ENCODE measurements around the gene MYO1F.

The MYO1F gene

GRCh38 chr19:8610041-8610935, 33.0 kb upstream of the MYO1F start, which contains the start of gene ADAMTS10:
TSS of gene ADAMTS10 (minus strand) at chr19:8610715. CDS start at chr19:8605710, 5,005 bp downstream.
- Histone ChIP-seq H3K4me2 (no peak within 1 kb of the TSS), H3K27me3 (ENCODE audit: insufficient read depth, low read depth) (peaks cover 8% of the 10 kb centered on the region; the same call in 1 of the 2 replicates), H4K20me1 (ENCODE audit: insufficient read depth) (no peaks in the 10 kb centered on the region), H3K36me3 (ENCODE audit: insufficient read depth) (no peaks in the 10 kb centered on the region), H3K4me3 (IDR thresholded peaks at IDR 0.05; ENCODE audit: insufficient read depth, low read depth, low read length) (no peak within 1 kb of the TSS), H3K27ac (no peak within 1 kb of the TSS), H3K79me2 (ENCODE audit: insufficient read depth, low read depth) (no peaks in the 10 kb centered on the region), H2AFZ (ENCODE audit: low read depth) (no peak within 1 kb of the TSS), H3K4me1 (ENCODE audit: low read depth, poor library complexity, severe bottlenecking) (no peaks in the 10 kb centered on the region), H3K9ac (no peak within 1 kb of the TSS)
- TF ChIP-seq CTCF (conservative IDR thresholded peaks at IDR 0.05; ENCODE audit: low read depth, low read length): no peak

GRCh38 chr19:8609279-8610040, 32.2 kb upstream of the MYO1F start:
- Histone ChIP-seq H3K4me1 (ENCODE audit: low read depth, poor library complexity, severe bottlenecking) (no peaks in the 10 kb centered on the region), H3K4me3 (IDR thresholded peaks at IDR 0.05; ENCODE audit: insufficient read depth, low read depth, low read length) (no peak overlapping the region), H3K36me3 (ENCODE audit: insufficient read depth) (no peaks in the 10 kb centered on the region), H4K20me1 (ENCODE audit: insufficient read depth) (no peaks in the 10 kb centered on the region), H3K9ac (no peak overlapping the region), H3K79me2 (ENCODE audit: insufficient read depth, low read depth) (no peaks in the 10 kb centered on the region), H3K4me2 (no peak overlapping the region), H3K27me3 (ENCODE audit: insufficient read depth, low read depth) (peaks cover 8% of the 10 kb centered on the region; the same call in 1 of the 2 replicates), H3K27ac (no peak overlapping the region), H2AFZ (ENCODE audit: low read depth) (no peak overlapping the region)
- no peak for TF ChIP-seq CTCF (conservative IDR thresholded peaks at IDR 0.05; ENCODE audit: low read depth, low read length)

GRCh38 chr19:8608941-8609278, 31.7 kb upstream of the MYO1F start:
- Histone ChIP-seq H3K4me2 (no peak overlapping the region), H3K4me1 (ENCODE audit: low read depth, poor library complexity, severe bottlenecking) (no peaks in the 10 kb centered on the region), H2AFZ (ENCODE audit: low read depth) (no peak overlapping the region), H4K20me1 (ENCODE audit: insufficient read depth) (no peaks in the 10 kb centered on the region), H3K79me2 (ENCODE audit: insufficient read depth, low read depth) (no peaks in the 10 kb centered on the region), H3K36me3 (ENCODE audit: insufficient read depth) (no peaks in the 10 kb centered on the region), H3K27me3 (ENCODE audit: insufficient read depth, low read depth) (peaks cover 8% of the 10 kb centered on the region; the same call in 1 of the 2 replicates), H3K9ac (no peak overlapping the region), H3K27ac (no peak overlapping the region), H3K4me3 (IDR thresholded peaks at IDR 0.05; ENCODE audit: insufficient read depth, low read depth, low read length) (no peak overlapping the region)
- no peak for TF ChIP-seq CTCF (conservative IDR thresholded peaks at IDR 0.05; ENCODE audit: low read depth, low read length)

- Histone ChIP-seq H3K4me1 (ENCODE audit: low read depth, poor library complexity, severe bottlenecking) (no peaks in the 10 kb centered on the region), H3K36me3 (ENCODE audit: insufficient read depth) (no peaks in the 10 kb centered on the region), H3K27ac (no peak overlapping the region), H3K4me2 (no peak overlapping the region), H3K27me3 (ENCODE audit: insufficient read depth, low read depth) (peaks cover 8% of the 10 kb centered on the region; the same call in 1 of the 2 replicates), H3K79me2 (ENCODE audit: insufficient read depth, low read depth) (no peaks in the 10 kb centered on the region), H3K4me3 (IDR thresholded peaks at IDR 0.05; ENCODE audit: insufficient read depth, low read depth, low read length) (no peak overlapping the region), H4K20me1 (ENCODE audit: insufficient read depth) (no peaks in the 10 kb centered on the region), H3K9ac (no peak overlapping the region), H2AFZ (ENCODE audit: low read depth) (no peak overlapping the region)
- TF ChIP-seq CTCF (conservative IDR thresholded peaks at IDR 0.05; ENCODE audit: low read depth, low read length): no peak
These were observed 30.1 kb upstream of the MYO1F start for GRCh38 chr19:8607386-8607785.
